GM21619 (cell line): ENCODE results near the gene OR13J1.
"Not testable (repeated sequence)": the region's sequence is repeated elsewhere in the genome, so short reads cannot be mapped to it uniquely, and the experiment has no call there.

ENCODE experiments used
- ATAC-seq: cut with Tn5 transposase; IDR thresholded peaks from one replicate; pipeline ENCODE4 v1.9.1; 2021; ENCODE audit not compliant: unreplicated experiment

Gene OR13J1

DNA sequence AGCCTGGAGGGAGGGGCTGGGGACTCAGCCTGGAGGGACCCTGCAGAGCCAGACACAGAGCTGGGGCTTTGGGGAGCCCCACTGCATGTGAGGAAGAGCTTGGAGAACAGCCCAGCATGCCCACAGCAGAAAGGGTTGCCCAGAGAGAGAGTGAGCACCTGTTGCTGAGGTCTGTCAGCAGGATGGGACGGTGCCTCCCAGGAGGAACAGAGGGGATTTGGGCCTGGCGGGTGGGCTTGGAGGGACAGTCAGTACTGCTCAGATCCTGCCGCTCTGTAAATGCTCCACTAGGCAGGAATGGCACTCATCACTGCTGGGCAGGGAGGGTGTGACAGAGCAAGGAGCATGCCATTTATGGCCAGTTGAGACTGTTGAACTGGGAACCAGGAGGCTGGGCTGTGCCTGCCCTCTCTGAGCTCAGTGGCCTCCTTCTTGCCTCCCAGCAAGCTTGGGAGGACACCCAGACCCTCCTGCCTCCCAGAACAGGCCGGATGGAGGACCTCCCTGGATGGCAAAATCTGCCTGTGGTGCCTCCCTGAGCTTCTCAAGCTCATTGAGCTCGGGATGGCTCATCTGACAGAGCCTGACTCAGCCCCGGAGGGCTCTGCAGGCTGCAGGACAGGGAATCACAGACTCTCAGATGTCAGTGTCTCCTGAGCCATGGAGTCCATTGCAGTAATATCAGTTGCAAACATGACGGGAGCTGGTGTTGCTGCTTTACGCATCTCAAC is 35.0 kb upstream of the OR13J1 start:
- ATAC-seq: no peak

DNA sequence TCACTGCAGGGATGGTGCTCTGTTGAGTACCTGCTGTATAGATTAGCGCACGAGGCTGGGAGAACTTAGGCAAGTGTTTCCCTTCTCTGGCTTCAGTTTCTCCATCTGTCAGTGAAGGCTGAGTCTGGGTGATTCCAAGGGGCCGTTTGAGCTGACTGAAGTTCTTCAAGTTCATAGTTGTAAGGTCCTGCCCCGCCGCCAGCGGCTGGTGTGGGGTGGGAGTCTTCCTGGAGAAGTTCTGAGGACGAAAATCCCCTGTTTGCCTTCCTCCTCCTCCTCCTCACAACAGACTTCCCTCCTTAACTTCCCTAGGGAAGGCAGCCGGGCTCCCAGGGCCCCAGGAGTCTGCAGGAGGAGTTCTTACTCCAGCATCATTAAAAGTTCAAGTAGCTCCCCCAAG is 34.1 kb upstream of the OR13J1 start:
- no peak for ATAC-seq

DNA sequence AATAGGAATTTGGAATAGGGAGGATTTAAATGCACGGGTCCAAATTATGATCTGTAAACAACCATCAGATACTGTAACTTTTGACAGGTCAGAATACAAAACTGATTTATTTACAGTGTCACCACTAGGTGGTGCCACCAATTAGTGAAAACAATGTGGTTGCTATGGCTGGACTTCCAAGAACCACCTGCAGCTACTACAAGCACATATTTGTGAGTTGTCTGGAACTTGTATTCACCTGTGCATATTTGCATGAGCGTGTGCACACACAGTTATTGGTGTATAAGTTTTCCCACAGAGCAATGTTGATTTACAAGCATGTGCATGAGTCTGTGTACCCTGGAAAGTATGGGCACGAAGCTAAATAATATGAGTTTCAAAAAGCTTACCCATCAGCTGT is 32.8 kb upstream of the OR13J1 start:
- ATAC-seq: no peak

DNA sequence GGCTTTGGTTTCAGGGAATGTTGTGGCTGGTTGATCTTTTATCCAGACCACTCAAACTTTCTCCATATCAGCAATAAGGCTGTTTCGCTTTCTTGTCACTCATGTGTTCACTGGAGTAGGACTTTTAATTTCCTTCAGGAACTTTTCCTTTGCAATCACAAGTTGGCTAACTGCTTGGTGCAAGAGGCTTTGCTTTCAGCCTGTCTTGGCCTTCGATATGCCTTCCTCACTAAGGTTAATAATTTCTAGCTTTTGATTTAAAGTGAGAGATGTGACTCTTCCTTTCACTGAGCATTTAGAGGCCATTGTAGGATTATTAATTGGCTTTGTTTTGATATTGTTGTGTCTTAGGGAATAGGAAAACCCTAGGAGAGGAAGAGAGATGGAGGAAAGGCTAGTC is 28.8 kb upstream of the OR13J1 start:
- ATAC-seq: no peak

DNA sequence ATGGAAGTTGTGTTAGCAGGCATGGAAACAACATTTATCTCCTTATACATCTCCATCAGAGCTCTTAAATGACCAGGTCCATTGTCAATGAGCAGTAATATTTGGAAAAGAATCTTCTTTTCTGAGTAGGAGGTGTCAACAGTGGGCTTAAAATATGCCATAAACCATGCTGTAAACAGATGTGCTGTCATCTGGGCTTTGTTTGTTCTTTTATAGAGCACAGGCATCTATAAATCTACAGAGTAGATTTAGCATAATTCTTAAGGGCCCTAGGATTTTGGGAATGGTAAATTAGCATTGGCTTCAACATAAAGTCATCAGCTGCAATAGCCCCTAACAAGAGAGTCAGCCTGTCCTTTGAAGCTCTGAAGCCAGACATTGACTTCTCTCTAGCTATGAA is 28.1 kb upstream of the OR13J1 start:
- ATAC-seq: no peak

DNA sequence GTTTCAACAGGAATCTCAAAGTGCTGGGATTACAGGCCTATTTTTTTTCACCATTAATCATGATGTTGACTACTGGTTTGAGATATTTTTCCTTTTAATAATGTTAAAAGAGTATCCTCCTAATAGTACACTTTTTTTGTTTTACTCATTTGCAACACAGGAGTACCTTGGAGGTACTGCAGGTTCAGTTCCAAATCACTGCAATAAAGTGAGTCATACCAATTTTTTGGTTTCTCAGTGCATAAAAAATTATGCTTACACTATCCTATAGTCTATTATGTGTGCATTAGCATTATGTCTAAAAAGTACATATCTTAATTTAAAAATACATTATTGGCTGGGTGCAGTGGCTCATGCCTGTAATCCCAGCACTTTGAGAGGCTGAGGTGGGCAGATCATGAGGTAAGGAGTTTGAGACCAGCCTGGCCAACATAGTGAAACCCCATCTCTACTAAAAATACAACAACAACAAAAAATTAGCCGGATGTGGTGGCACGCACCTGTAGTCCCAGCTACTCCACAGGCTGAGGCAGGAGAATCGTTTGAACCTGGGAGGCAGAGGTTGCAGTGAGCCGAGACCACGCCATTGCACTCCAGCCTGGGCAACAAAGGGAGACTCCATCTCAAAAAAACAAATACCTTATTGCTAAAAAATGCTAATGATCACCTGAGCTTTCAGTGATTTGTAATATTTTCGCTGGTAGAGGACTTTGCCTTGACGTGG is 27.3 kb upstream of the OR13J1 start:
- not testable (repeated sequence) for ATAC-seq

DNA sequence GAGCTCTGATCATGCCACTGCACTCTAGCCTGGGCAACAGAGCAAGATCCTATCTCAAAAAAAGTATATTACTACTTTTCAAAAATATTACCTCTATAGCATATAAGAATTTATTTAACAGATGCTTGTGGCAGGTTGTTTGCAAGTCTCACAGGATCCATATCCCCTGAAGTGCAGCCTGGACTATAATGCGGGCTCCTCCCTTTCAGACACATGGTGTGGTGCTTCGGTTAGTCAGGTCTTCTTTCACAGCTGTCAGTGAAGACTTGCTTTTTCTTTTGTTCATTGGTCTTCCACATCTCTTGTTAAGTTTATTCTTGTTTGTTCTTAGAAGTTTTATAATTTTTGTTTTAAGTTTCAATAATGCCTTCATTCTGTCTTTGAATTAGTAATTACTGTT is 26.4 kb upstream of the OR13J1 start:
- no peak for ATAC-seq

DNA sequence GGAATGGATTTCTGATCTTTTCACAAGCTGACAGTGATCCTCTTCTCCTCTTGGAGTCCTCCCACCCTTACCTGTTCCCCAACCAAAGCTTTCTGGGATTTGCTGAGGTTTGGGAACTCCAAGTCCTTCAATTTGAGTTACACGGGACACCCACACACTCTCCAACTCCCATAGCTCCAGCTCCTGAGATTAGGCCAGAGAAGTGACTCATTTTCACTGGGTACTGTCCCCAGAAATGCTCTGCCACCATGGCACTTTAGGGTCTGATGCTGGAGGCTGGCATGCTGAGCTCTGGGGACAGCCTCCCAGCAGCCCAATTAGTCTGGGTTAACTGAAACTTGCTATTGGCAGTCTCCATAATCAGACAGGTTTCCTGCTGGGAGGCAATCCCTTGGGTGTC is 21.9 kb upstream of the OR13J1 start:
- no peak for ATAC-seq

DNA sequence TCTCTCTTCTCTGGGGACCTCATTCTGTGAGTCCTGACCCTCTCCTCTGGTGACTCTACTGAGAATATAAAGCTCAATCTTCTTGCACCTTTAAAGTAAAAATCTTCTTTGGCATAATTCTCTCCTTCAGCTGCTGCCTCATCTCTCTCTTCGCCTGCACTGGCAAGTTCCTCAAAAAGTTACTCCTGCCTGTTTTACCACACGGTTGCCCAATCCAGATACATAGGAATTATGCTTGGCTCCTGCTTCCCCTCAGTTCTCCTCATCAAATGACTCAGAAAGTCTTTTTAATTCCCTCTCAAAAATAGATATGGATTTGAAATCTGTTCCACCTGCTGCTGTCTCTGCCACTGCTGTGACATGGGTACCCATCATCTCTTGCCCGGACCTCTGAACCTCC is 21.4 kb upstream of the OR13J1 start:
- ATAC-seq: no peak

DNA sequence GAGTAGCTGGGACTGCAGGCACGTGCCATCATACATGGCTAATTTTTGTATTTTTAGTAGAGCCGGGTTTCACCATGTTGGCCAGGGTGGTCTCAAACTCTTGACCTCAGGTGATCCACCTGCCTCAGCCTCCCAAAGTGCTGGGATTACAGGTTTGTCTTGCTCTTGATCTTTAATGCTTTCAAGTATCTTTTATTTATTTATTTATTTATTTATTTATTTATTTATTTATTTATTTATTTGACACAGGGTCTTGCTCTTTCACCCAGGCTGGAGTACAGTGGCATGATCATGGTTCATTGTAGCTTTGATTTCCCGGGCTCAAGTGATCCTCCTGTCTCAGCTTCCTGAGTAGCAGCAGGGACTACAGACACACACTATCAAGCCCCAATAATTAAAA is 14.7 kb upstream of the OR13J1 start:
- not testable (repeated sequence) for ATAC-seq

DNA sequence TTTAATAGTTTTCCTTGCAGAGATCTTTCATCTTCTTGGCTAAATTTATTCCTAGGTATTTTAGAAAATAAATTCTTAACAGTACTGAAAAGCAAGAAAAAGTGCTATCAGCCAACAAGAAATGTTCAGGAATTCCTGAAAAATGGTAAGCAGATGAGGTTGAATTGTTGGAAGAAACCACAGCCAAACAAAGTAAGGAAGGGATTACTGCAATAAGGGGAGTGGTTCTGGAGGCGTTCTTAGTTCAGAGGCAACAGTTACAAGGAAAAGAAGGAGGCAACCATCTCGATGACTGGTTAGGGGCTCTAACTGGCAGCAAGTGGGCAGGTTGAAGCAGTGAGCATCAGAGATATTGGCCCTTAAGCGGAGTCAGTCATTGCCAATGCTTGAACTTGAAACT is 12.8 kb upstream of the OR13J1 start:
- ATAC-seq: no peak

DNA sequence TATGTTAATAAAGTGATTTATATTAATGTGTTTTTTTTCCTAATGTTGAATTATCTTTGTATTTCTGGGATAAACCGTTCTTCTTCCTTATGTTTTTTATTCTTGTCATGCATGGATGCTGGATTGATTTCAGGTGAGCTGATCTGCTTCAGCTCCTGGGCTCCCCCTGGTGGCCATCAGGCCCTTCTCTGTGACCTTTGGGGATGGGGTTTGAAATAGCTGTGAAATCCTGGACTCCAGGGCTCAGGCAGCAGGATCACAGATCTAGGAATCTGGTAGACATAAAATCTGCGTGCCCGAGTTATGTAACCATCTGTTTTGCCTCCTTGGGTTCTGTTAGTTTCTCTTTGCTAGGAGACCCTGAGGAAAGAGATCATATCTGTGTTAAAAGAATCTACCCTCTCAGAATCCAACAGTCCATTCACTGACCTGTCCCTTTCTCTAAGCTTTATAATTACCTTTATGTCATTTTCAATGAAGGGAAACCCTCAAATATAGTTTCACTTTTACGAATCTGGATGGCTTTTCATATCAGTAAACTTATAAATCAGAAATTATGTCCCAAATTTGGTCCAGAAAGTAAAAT is 12.2 kb upstream of the OR13J1 start:
- ATAC-seq: no peak

DNA sequence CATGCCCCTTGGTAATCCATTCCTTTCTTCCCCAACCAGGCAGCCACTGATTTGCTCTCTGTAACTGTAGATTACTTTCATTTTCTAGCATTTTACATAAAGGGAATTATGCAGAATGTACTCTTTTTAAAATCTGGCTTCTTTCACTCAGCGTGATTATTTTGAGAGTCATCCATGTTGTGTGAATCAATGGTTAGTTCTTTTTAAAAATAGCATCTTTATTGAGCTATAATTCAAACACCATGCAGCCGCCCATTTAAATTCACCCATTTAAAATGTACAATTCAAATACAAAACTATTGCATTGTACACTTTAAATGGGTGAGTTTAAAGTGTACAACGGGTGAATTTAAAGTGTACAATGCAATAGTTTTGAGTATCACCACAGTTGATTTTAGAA is 2.3 kb upstream of the OR13J1 start:
- ATAC-seq: no peak

DNA sequence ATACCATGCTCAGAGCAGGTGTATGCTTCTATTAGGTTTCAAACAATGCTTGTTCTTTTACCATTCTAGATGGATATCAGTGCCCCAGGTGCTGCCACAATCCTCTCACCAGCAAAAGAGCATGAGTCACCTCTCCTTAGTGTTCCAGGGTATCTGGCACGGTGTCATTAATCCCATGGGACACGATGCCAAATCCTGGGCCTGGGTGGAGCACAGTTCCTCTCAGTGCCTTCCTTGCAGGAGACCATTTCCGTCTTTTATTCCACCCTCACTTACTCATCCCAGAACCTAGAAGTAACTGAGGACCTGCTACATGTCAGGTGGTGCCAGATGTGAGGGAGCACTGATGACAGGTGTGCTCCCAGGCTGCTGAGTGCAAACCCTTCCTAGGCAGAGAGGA is 1.3 kb upstream of the OR13J1 start:
- no peak for ATAC-seq

DNA sequence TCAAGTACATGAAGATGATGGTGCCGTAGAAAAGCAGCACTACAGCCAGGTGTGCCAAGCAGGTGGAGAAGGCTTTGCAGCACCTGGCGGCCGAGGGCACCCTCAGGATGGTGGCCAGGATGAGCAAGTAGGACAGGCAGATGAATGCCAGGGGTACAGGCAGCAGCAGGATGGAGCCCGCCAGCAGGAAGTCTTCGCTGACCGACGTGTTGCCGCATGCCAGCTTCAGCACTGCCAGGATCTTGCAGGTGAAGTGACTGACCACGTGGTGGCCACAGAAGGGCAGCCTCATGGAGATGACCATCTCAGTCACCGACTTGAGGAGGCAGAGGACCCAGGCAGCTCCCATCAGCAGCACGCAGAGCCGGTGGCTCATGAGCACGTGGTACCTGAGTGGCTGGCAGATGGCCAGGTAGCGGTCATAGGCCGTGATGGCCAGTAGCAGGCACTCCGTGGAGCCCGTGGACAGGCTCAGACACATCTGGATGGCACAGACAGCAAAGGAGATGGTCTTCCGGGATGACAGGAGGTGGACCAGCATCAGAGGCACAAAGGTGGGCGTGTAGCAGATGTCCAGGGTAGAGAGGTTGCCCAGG is 482 bp downstream of the OR13J1 start:
- ATAC-seq: no peak

DNA sequence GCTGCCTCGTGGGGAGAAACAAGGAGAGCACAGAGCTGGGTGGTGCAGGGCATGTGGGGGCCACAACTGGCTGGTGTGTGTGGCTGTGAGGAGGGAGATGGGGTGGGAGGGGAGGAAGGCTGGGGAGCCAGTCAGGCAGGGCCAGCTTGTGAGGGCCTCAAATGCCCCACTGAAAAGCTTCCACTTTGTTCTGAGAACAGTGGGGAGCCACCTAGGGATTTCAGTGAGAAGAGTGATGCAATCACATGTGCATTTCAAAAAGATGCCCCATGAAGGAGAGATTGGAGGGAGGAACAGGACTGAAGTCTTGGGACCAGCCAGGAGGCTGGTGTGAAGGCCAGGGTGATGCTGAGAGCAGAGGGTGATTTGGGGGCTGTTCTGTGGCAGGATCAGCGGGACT is 1.3 kb downstream of the OR13J1 start:
- ATAC-seq: no peak

DNA sequence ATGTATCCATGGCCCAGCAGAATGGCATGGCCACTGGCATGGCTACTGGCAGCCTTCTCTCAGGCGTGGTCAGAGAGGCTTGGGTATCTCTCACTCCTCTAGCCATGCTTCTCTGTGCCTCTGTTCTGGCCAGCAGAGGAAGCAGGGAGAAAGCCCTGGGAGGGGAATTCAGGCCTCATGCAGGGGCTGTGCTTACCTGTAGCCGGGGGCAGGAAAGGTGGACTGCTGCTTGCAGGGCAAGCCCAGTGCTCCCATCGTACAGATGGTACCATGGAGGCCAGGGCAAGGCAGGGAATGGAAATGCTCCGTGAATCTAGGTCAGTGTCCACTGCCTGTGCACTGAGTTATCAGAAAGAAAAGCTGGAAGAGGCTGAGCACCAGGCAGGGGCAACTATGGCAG is 2.7 kb downstream of the OR13J1 start:
- ATAC-seq: no peak

DNA sequence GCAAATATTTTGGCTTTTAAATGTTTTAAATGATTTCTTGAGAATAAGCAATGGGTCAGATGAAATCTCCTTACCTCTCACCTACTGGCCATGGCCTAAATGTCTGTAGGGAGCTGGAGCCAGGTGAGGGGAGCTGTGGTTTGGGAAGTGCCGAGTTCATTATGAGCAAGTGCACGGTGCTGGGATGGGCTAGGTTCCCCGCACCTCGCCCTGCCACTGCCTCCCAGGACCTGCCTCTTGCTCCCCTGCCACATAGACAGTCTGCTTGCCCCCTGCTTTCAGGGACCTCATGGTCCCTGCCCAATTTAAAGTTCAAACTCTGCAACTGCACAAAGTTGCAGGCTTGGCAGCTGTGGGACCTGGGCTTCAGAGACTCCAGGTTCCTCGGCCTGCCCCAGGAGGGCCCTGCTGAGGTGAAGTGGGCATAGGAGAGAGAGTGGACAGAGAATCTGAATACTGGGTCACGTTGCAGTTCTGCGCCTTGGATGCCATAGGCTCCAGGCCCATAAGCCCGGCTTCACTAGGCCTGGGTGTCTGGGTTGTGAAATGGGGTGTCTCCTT is 5.4 kb downstream of the OR13J1 start:
- no peak for ATAC-seq

DNA sequence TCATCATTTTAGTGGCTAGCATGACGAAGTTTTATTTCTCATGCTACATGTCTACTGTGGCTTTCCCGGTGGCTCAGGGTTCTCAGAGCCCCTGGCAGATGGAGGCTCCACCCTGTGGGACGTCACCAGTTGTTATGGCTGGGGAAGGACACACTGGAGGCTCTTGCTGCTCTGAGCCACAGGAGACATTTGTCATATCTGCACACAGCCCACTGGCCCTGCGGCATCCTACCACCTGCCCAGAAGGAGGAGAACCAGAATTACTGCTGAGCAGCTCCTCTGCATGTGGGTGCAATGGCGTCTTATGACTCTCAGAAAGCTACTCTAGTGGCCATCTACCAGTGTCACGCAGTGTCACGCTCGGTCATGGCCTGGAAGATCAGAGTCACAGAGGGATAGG is 6.6 kb downstream of the OR13J1 start:
- no peak for ATAC-seq

DNA sequence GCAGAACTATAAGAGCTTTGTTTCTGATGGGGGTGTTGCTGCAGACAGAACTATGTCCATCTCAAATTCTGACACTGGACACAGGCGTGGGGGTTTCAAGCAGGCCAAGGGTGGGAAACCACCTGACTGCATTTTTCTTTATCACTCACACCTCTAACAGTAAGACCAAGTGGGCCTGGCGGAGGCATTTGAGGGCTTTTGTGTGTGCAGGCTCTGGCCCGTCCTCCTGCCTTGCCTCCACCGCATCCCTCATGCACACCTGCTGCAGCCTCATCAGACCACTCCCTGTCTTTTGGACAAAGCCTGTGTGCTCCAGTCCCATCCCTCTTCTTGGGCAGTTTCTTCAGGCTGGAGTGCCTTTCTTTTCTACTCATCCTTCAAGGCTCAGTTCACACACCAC is 7.9 kb downstream of the OR13J1 start:
- no peak for ATAC-seq

DNA sequence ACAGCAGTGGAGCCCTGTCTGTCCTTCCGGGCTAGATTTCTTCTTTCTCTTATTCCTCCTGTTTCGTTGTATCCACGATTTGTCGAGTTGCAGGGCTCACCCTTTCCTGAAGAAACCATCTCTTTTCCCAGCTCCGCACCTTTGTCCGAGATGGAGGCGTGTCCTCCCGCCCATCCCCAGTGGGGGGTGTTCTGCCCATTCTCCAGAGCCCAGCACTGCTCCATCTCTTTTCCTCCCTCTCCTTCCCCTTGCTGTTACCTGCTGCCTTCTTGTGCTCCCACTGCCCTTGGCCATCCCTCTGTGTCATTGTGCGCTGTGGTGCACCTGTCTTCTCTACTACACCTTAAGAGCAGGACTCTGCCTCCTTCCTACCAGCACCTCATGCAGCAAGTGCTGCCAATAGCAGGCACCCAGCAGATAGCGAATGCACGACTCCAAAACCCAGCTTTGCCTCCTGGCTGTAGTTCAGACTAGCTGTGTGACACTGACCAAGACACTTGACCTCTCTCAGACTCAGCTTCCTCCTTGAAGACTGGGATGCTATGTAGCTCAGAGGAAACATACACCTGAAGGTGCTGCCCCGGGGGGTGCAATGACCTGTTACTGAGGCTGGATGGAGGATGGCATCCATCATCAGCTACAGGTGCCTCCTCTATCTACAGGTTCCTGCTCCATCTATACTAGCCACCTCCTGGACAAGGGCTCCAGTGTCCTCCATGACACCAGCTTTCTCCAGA is 8.9 kb downstream of the OR13J1 start:
- ATAC-seq: no peak
